HepG2 (cell line): ENCODE data around the gene HAUS7. TPM values are rescaled to one million over a fixed set of nuclear protein-coding genes. Genes with fewer than 3 reads are reported as not detected.

Experiments used
- ATAC-seq: fragments of 200-7000 bp; cut with Tn5 transposase; 3 replicates; pipeline ENCODE4 v1.9.1; 2020; ENCODE audit warnings: mild to moderate bottlenecking, moderate library complexity
- BruUV-seq: library from RNA; stranded (reverse); fragments of 400-500 nt; replicated peaks from 2 replicates; lab custom pipeline; 2021; lab: Mats Ljungman, UMichigan
- CTCF ChIA-PET: fragments of 300-600 bp; formaldehyde crosslinking; extraction: SDS; loops from one replicate; lab custom pipeline; 2021; ENCODE audit warnings: low total read pairs, inconsistent platforms, low intra/inter-chr PET ratio; lab: Yijun Ruan, JAX
- POLR2A ChIA-PET: fragments of 350-600 bp; sonication (Branson Sonifier 250); formaldehyde crosslinking; loops from one replicate; lab custom pipeline; 2020; ENCODE audit warnings: antibody characterized with exemption, inconsistent platforms; lab: Yijun Ruan, JAX
- DNase-seq: peaks from one replicate; pipeline ENCODE4 v3.0.0-alpha.2; 2015; ENCODE audit warnings: low spot score
- FAIRE-seq: peaks from 3 replicates; lab custom pipeline; 2011; peaks lifted over from hg19 to GRCh38; lab: Jason Lieb, UNC
- H2AFZ ChIP-seq: one replicate; pipeline ENCODE4 v1.6.1; 2011; ENCODE audit warnings: low read length, inconsistent platforms
- H3K27ac ChIP-seq: fragments of 300-600 bp; 3 replicates; pipeline ENCODE4 v1.8.0; 2011; ENCODE audit warnings: mixed run types, mild to moderate bottlenecking, mixed read lengths, low read length, inconsistent platforms; ENCODE audit not compliant: insufficient read depth; ENCODE audit errors: extremely low read length
- H3K27me3 ChIP-seq, 2 experiments: fragments of 200-600 bp in 1 of 2; 2 replicates in 1 of 2; 3 replicates in 1 of 2; pipeline versions ENCODE4 v1.6.0 to v1.8.0; 2011; ENCODE audit warnings: low read length in 2 of 2, mild to moderate bottlenecking in 2 of 2, moderate library complexity in 2 of 2, inconsistent platforms in 1 of 2; ENCODE audit not compliant: insufficient read depth in 2 of 2, control insufficient read depth in 1 of 2
- H3K36me3 ChIP-seq, 2 experiments: fragments of 200-600 bp in 1 of 2; replicated peaks in 1 of 2; 2 replicates in 1 of 2; 3 replicates in 1 of 2; pipeline versions ENCODE4 v1.5.1 to v1.8.0; 2011; ENCODE audit warnings: low read length in 2 of 2, inconsistent platforms in 1 of 2; ENCODE audit not compliant: insufficient read depth in 2 of 2, control insufficient read depth in 1 of 2
- H3K4me1 ChIP-seq: 2 replicates; pipeline ENCODE4 v1.5.1; 2012; ENCODE audit warnings: low read length, inconsistent platforms; ENCODE audit not compliant: insufficient read depth
- H3K4me2 ChIP-seq: 2 replicates; pipeline ENCODE4 v1.6.0; 2011; ENCODE audit warnings: low read depth, low read length, inconsistent platforms
- H3K4me3 ChIP-seq, 3 experiments: fragments of 200-600 bp in 1 of 3; sonication (generic), shearing (Covaris generic) in 1 of 3; replicated peaks in 1 of 3; 2 replicates each; pipeline ENCODE4 v1.5.1; 2011 to 2016; ENCODE audit warnings: low read length in 3 of 3, inconsistent platforms in 2 of 3, low read depth in 2 of 3, mild to moderate bottlenecking in 2 of 3, control low read depth in 1 of 3, mixed read lengths in 1 of 3; ENCODE audit not compliant: insufficient read depth in 1 of 3
- H3K79me2 ChIP-seq: one replicate; pipeline ENCODE4 v1.6.1; 2011; ENCODE audit warnings: low read length, inconsistent platforms; ENCODE audit not compliant: insufficient read depth
- H3K9ac ChIP-seq: 2 replicates; pipeline ENCODE4 v1.6.0; 2011; ENCODE audit warnings: mild to moderate bottlenecking, low read depth, low read length, inconsistent platforms; ENCODE audit not compliant: insufficient read depth
- H3K9me3 ChIP-seq: 2 replicates; pipeline ENCODE4 v1.5.1; 2012; ENCODE audit warnings: mild to moderate bottlenecking, low read length
- H4K20me1 ChIP-seq: 2 replicates; pipeline ENCODE4 v1.6.0; 2011; ENCODE audit warnings: inconsistent platforms, mild to moderate bottlenecking, low read length, moderate library complexity; ENCODE audit not compliant: insufficient read depth
- ATM ChIP-seq: fragments of 450-650 bp; IDR thresholded peaks from 2 replicates; pipeline ENCODE4 v1.7.1; 2017; ENCODE audit warnings: mild to moderate bottlenecking, borderline replicate concordance
- DR1 ChIP-seq: sonication (generic); formaldehyde crosslinking; IDR thresholded peaks from 2 replicates; pipeline ENCODE4 v1.8.0; 2021; ENCODE audit warnings: mild to moderate bottlenecking, missing genetic modification reagents, inconsistent platforms
- EHMT2 ChIP-seq: fragments of 200-600 bp; sonication (generic); IDR thresholded peaks from 2 replicates; pipeline ENCODE4 v1.7.0; 2017; ENCODE audit warnings: antibody characterized with exemption, low read depth, low read length, borderline replicate concordance
- ELF4 ChIP-seq: sonication (generic); formaldehyde crosslinking; IDR thresholded peaks from 2 replicates; pipeline ENCODE4 v1.5.0; 2020; ENCODE audit warnings: missing genetic modification reagents, mild to moderate bottlenecking, moderate library complexity, borderline replicate concordance
- HIC2 ChIP-seq: sonication (generic); formaldehyde crosslinking; IDR thresholded peaks from 2 replicates; pipeline ENCODE4 v1.9.0; 2022; ENCODE audit warnings: low read depth, missing genetic modification reagents
- KDM4B ChIP-seq: sonication (generic); formaldehyde crosslinking; IDR thresholded peaks from 2 replicates; pipeline ENCODE4 v1.4.0; 2020; ENCODE audit warnings: missing genetic modification reagents
- MED13 ChIP-seq: sonication (generic); formaldehyde crosslinking; IDR thresholded peaks from 2 replicates; pipeline ENCODE4 v1.5.0; 2020; ENCODE audit warnings: missing genetic modification reagents
- MEIS2 ChIP-seq: sonication (generic); formaldehyde crosslinking; IDR thresholded peaks from 2 replicates; pipeline ENCODE4 v1.9.0; 2021; ENCODE audit warnings: mild to moderate bottlenecking, missing genetic modification reagents
- NFIB ChIP-seq: sonication (generic); formaldehyde crosslinking; IDR thresholded peaks from 2 replicates; pipeline ENCODE4 v1.9.0; 2021; ENCODE audit warnings: missing genetic modification reagents, mild to moderate bottlenecking, borderline replicate concordance
- POLR2G ChIP-seq: fragments of 200-400 bp; formaldehyde crosslinking; IDR thresholded peaks from 2 replicates; pipeline ENCODE4 v1.6.1; 2018; ENCODE audit warnings: mild to moderate bottlenecking, low read depth, low read length, moderate library complexity
- PRPF4 ChIP-seq: fragments of 200-400 bp; formaldehyde crosslinking; IDR thresholded peaks from 2 replicates; pipeline ENCODE4 v1.6.1; 2016; ENCODE audit warnings: low read length, low read depth; ENCODE audit not compliant: poor library complexity, severe bottlenecking
- RFX5 ChIP-seq: IDR thresholded peaks from 2 replicates; pipeline ENCODE4 v1.6.1; 2011; ENCODE audit warnings: low read depth, low read length, improper control_type of control experiment
- SALL1 ChIP-seq: sonication (generic); formaldehyde crosslinking; IDR thresholded peaks from 2 replicates; pipeline ENCODE4 v1.8.0; 2022; ENCODE audit warnings: mild to moderate bottlenecking, missing genetic modification reagents
- U2AF1 ChIP-seq: fragments of 200-400 bp; formaldehyde crosslinking; optimal IDR thresholded peaks from 2 replicates; pipeline ENCODE3; 2017; ENCODE audit warnings: mild to moderate bottlenecking, low read depth, low read length
- ZFP36L2 ChIP-seq: sonication (generic); formaldehyde crosslinking; IDR thresholded peaks from 2 replicates; pipeline ENCODE4 v1.4.0; 2020; ENCODE audit warnings: missing genetic modification reagents
- ZNF136 ChIP-seq: sonication (generic); formaldehyde crosslinking; IDR thresholded peaks from 2 replicates; pipeline ENCODE4 v1.8.1; 2022; ENCODE audit warnings: low read depth, mild to moderate bottlenecking, moderate library complexity, missing genetic modification reagents
- ZSCAN9 ChIP-seq: IDR thresholded peaks from 2 replicates; pipeline ENCODE4 v1.6.1; 2016; ENCODE audit warnings: borderline replicate concordance
- WGBS: methylation state at CpG from one replicate; pipeline ENCODE4 v1.1.6; 2017; ENCODE audit warnings: low lambda C conversion rate; 5-methylcytosine and 5-hydroxymethylcytosine counted together
- in situ Hi-C: cut with HindIII; loops from 2 replicates; pipeline ENCODE4 v1.10.0; 2017; ENCODE audit warnings: low pct_unique_long_range_greater_than_20kb; ENCODE audit not compliant: extremely low pct_ligation_motif_present
- intact Hi-C: fragments of 100-400 bp; cut with micrococcal nuclease; formaldehyde crosslinking; loops from one replicate; pipeline ENCODE4 v1.10.0; 2022; ENCODE audit not compliant: unreplicated experiment
- polyA plus RNA-seq, 8 experiments: library from polyadenylated mRNA; depleted of rRNA in 3 of 8; stranded (reverse) in 7 of 8; unstranded in 1 of 8; fragments of >200 nt; fragmentation: Illumina TruSeq in 4 of 8; extraction: Trizol in 4 of 8; gene quantifications; 2 replicates each; pipeline versions ENCODE4 v1.2.1 to v1.2.3, GENCODE V29; 2011 to 2016; ENCODE audit warnings: low read depth in 4 of 8, missing spikeins in 1 of 8, mixed read lengths in 1 of 8; ENCODE audit not compliant: insufficient read depth in 1 of 8
- total RNA-seq, 5 experiments: library from RNA; depleted of rRNA; stranded (reverse); fragments of >200 nt; fragmentation: Illumina TruSeq; extraction: Trizol; gene quantifications; 2 replicates each; pipeline ENCODE4 v1.2.3, GENCODE V29; 2016; ENCODE audit warnings: low read depth in 1 of 5

Gene HAUS7
- total and polyA plus RNA-seq, 2 of the 13 experiments (the other 11 are each of a cell fraction or from before 2014, with no cell fraction given) = 10.9 to 42.4 TPM

GRCh38 chrX:153440556-153441135 is 29.7 kb downstream of the HAUS7 start:
- Histone ChIP-seq H3K9me3 (no peaks in the 10 kb centered on the region), H3K4me1 (no peaks in the 10 kb centered on the region), H4K20me1 (no peaks in the 10 kb centered on the region)
- BruUV-seq = no TSS peak
- no peak for TF ChIP-seq PRPF4
- no peak for TF ChIP-seq NFIB
- no peak for TF ChIP-seq U2AF1
- TF ChIP-seq ZSCAN9 (CRISPR knock-in tag) = no peak
- no peak for TF ChIP-seq HIC2 (CRISPR knock-in tag)
- TF ChIP-seq MEIS2 (CRISPR knock-in tag) = no peak
- TF ChIP-seq ATM = no peak
- TF ChIP-seq ZFP36L2 (CRISPR knock-in tag) = no peak
- no peak for TF ChIP-seq DR1 (CRISPR knock-in tag)
- TF ChIP-seq SALL1 (CRISPR knock-in tag) = no peak
- TF ChIP-seq ELF4 (CRISPR knock-in tag) = no peak
- TF ChIP-seq KDM4B (CRISPR knock-in tag) = no peak
- no peak for TF ChIP-seq POLR2G
- no peak for TF ChIP-seq MED13 (CRISPR knock-in tag)
- no peak for TF ChIP-seq RFX5
- TF ChIP-seq ZNF136 (CRISPR knock-in tag) = no peak
- TF ChIP-seq EHMT2 = no peak
- TF ChIP-seq, all 625 proteins: peak for 0
- DNase-seq (no peak), FAIRE-seq (no peak), ATAC-seq (no peak)
- no peak overlapping the region for H3K4me2 ChIP-seq
- no peaks in the 10 kb centered on the region for H3K79me2 ChIP-seq
- no peaks in the 10 kb centered on the region; a peak in 1 of 5 replicates for H3K27me3 ChIP-seq
- ChIA-PET POLR2A (no interaction called here), CTCF (no interaction called here)
- no peaks in the 10 kb centered on the region for H3K36me3 ChIP-seq
- intact Hi-C loops (no loop called here), in situ Hi-C loops (no loop called here)
- WGBS = 0% methylated on average over 1 of the region's 13 CpGs
- no peak overlapping the region for H2AFZ ChIP-seq
- no peak overlapping the region for H3K27ac ChIP-seq
- H3K9ac ChIP-seq = no peak overlapping the region
- no peak overlapping the region for H3K4me3 ChIP-seq
